OCI-LY1 (cell line): ENCODE results near the gene DPP4.

ENCODE experiments used
- H2AFZ ChIP-seq: fragments of 200-600 bp; sonication (generic), shearing (Covaris generic); 2 replicates; pipeline ENCODE4 v1.6.0; 2014; ENCODE audit warnings: antibody characterized with exemption, mild to moderate bottlenecking, low read length
- H3F3A ChIP-seq: fragments of 200-600 bp; sonication (generic), shearing (Covaris generic); 2 replicates; pipeline ENCODE4 v1.6.0; 2014; ENCODE audit warnings: mild to moderate bottlenecking, antibody characterized with exemption, low read length, moderate library complexity; ENCODE audit not compliant: insufficient read depth
- H3K27ac ChIP-seq: fragments of 200-600 bp; sonication (generic); 2 replicates; pipeline ENCODE4 v1.5.1; 2014; ENCODE audit warnings: low read length, mixed run types, mild to moderate bottlenecking, low read depth; ENCODE audit not compliant: poor library complexity, severe bottlenecking
- H3K27me3 ChIP-seq: fragments of 200-600 bp; sonication (generic); 2 replicates; pipeline ENCODE4 v1.6.0; 2014; ENCODE audit warnings: antibody characterized with exemption, mild to moderate bottlenecking, low read length, moderate library complexity; ENCODE audit not compliant: insufficient read depth
- H3K36me3 ChIP-seq: fragments of 200-600 bp; sonication (generic); 2 replicates; pipeline ENCODE4 v1.6.1; 2014; ENCODE audit warnings: mild to moderate bottlenecking, antibody characterized with exemption, low read length, moderate library complexity, mixed read lengths; ENCODE audit not compliant: insufficient read depth
- H3K4me1 ChIP-seq: fragments of 200-600 bp; sonication (generic); 2 replicates; pipeline ENCODE4 v1.5.1; 2014; ENCODE audit warnings: mild to moderate bottlenecking, low read length, moderate library complexity; ENCODE audit not compliant: insufficient read depth, severe bottlenecking
- H3K4me2 ChIP-seq: fragments of 200-600 bp; sonication (generic), shearing (Covaris generic); 2 replicates; pipeline ENCODE4 v1.6.1; 2014; ENCODE audit warnings: low read length
- H3K4me3 ChIP-seq: fragments of 200-600 bp; sonication (generic); 2 replicates; pipeline ENCODE4 v1.5.1; 2014; ENCODE audit warnings: low read length, low read depth, mild to moderate bottlenecking, mixed read lengths; ENCODE audit not compliant: poor library complexity, severe bottlenecking
- H3K79me2 ChIP-seq: fragments of 200-600 bp; shearing (Covaris generic); 2 replicates; pipeline ENCODE4 v1.6.1; 2016; ENCODE audit warnings: mixed run types, low read length, mixed read lengths; ENCODE audit not compliant: insufficient read depth
- H3K9ac ChIP-seq: fragments of 200-600 bp; sonication (generic), shearing (Covaris generic); 2 replicates; pipeline ENCODE4 v1.6.1; 2014; ENCODE audit warnings: mild to moderate bottlenecking, low read length, mixed read lengths
- H3K9me2 ChIP-seq: fragments of 200-600 bp; sonication (generic), shearing (Covaris generic); 2 replicates; pipeline ENCODE4 v1.6.1; 2014; ENCODE audit warnings: low read depth, mild to moderate bottlenecking, low read length, mixed read lengths
- H3K9me3 ChIP-seq: fragments of 200-600 bp; shearing (Covaris generic); 2 replicates; pipeline ENCODE4 v1.6.1; 2014; ENCODE audit warnings: low read length, mixed read lengths
- H4K20me1 ChIP-seq: fragments of 200-600 bp; sonication (generic), shearing (Covaris generic); 2 replicates; pipeline ENCODE4 v1.6.0; 2016; ENCODE audit warnings: mild to moderate bottlenecking, low read length; ENCODE audit not compliant: insufficient read depth
- EZH2 ChIP-seq: fragments of 200-600 bp; sonication (generic), shearing (Covaris generic); IDR thresholded peaks from 2 replicates; pipeline ENCODE4 v1.8.0; 2017; ENCODE audit warnings: borderline replicate concordance, mixed run types, mild to moderate bottlenecking, antibody characterized with exemption, low read length, moderate library complexity, mixed read lengths
- TF ChIP-seq, protein P1 (sequence below): fragments of 200-600 bp; sonication (generic), shearing (Covaris generic); IDR thresholded peaks from 2 replicates; pipeline ENCODE4 v1.5.1; 2017; ENCODE audit warnings: mild to moderate bottlenecking, antibody characterized with exemption, low read length, moderate library complexity, mixed read lengths

Gene DPP4

DNA sequence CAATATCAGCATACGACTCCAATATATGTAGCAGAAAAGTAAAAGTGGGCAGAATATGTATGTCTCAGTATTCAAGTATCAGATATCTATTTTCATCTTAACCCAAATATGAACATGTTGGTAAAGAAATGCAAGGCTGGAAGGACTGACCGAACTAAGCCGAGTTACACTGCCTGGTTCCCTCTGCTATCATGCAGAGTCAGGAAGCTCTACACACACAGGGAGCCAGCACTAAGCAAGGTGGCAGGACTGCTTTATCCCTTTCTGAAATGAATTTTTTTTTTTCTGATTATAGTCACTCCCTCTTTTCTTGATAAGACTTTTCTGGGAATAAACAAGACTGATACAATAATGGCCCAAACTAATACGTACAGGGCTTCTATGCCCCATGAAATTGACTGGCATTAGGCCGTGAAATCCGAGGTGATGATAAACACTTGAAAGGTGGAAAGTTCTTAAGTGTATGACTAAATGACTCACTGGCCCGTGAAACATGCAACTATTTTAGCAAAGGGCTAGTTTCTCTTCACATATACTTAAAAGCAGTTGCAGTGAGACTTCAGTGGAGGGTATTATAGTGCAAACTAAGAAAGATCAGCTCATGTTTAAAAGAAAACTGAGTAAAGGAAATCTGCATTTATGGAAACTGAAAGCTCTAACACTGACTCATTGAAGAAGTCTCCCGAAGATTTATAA lies 14.9 kb downstream of the DPP4 start:
- H3K9ac ChIP-seq, result no peak overlapping the region
- no peak overlapping the region for H3K4me2 ChIP-seq
- TF ChIP-seq, protein P1, sequence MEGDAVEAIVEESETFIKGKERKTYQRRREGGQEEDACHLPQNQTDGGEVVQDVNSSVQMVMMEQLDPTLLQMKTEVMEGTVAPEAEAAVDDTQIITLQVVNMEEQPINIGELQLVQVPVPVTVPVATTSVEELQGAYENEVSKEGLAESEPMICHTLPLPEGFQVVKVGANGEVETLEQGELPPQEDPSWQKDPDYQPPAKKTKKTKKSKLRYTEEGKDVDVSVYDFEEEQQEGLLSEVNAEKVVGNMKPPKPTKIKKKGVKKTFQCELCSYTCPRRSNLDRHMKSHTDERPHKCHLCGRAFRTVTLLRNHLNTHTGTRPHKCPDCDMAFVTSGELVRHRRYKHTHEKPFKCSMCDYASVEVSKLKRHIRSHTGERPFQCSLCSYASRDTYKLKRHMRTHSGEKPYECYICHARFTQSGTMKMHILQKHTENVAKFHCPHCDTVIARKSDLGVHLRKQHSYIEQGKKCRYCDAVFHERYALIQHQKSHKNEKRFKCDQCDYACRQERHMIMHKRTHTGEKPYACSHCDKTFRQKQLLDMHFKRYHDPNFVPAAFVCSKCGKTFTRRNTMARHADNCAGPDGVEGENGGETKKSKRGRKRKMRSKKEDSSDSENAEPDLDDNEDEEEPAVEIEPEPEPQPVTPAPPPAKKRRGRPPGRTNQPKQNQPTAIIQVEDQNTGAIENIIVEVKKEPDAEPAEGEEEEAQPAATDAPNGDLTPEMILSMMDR, result no peak
- no peak for TF ChIP-seq EZH2
- no peaks in the 10 kb centered on the region for H3K36me3 ChIP-seq
- no peaks in the 10 kb centered on the region for H4K20me1 ChIP-seq
- no peaks in the 10 kb centered on the region for H3K4me1 ChIP-seq
- H3K27me3 ChIP-seq, result 0 out of 2 replicates have a peak, but pooled peaks cover 5% of the 10 kb centered on the region
- H3K27ac ChIP-seq, result no peak overlapping the region
- H3K4me3 ChIP-seq, result no peak overlapping the region
- no peaks in the 10 kb centered on the region for H3K9me3 ChIP-seq
- H3K9me2 ChIP-seq, result no peaks in the 10 kb centered on the region
- H3F3A ChIP-seq, result no peaks in the 10 kb centered on the region
- no peak overlapping the region for H2AFZ ChIP-seq
- H3K79me2 ChIP-seq, result no peaks in the 10 kb centered on the region

DNA sequence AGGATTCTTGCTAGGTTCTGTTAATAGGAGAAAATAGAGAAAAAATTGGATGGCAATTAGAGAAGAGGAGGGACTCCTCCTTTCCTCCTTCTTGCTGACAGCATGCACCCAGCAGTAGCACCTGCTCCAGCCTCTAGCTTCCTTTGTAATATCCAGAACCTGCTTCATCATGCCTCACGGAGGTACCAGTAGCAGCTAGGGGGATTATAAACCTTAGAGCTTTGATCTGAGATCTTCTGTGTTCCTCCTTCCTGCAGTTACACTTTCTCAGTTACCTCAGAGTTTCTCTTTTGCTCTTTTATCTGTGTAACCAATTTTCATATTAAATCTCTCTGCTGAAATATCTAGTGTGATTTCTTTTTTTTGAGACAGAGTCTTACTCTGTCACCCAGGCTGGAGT lies 16.6 kb downstream of the DPP4 start:
- H4K20me1 ChIP-seq, result no peaks in the 10 kb centered on the region
- 0 out of 2 replicates have a peak, but pooled peaks cover 5% of the 10 kb centered on the region for H3K27me3 ChIP-seq
- no peaks in the 10 kb centered on the region for H3K9me3 ChIP-seq
- no peak overlapping the region for H2AFZ ChIP-seq
- H3K4me2 ChIP-seq, result no peak overlapping the region
- no peaks in the 10 kb centered on the region for H3F3A ChIP-seq
- H3K4me3 ChIP-seq, result no peak overlapping the region
- no peak overlapping the region for H3K9ac ChIP-seq
- H3K27ac ChIP-seq, result no peak overlapping the region
- no peaks in the 10 kb centered on the region for H3K79me2 ChIP-seq
- H3K36me3 ChIP-seq, result no peaks in the 10 kb centered on the region
- H3K4me1 ChIP-seq, result no peaks in the 10 kb centered on the region
- TF ChIP-seq, protein P1, result no peak
- no peak for TF ChIP-seq EZH2
- H3K9me2 ChIP-seq, result no peaks in the 10 kb centered on the region

GRCh38 chr2:162056796-162057399 lies 17.1 kb downstream of the DPP4 start:
- Histone ChIP-seq H3K4me3 (no peak overlapping the region), H3K36me3 (no peaks in the 10 kb centered on the region), H2AFZ (no peak overlapping the region), H3K27ac (no peak overlapping the region), H3K4me2 (no peak overlapping the region), H3K27me3 (0 out of 2 replicates have a peak, but pooled peaks cover 5% of the 10 kb centered on the region), H3K9me3 (no peaks in the 10 kb centered on the region), H3K9ac (no peak overlapping the region), H3F3A (no peaks in the 10 kb centered on the region), H3K9me2 (no peaks in the 10 kb centered on the region), H3K4me1 (no peaks in the 10 kb centered on the region), H3K79me2 (no peaks in the 10 kb centered on the region), H4K20me1 (no peaks in the 10 kb centered on the region)
- TF ChIP-seq EZH2, result no peak
- TF ChIP-seq, protein P1, result no peak
